MM.1S (cell line): ENCODE results near the gene FAF1.

ENCODE experiments used
- DNase-seq: peaks from one replicate; pipeline ENCODE4 v3.0.0-alpha.2; 2015
- H2AFZ ChIP-seq: fragments of 300-600 bp; sonication (generic); 2 replicates; pipeline ENCODE4 v1.6.0; 2016; ENCODE audit warnings: antibody characterized with exemption, low read length
- H3F3A ChIP-seq: fragments of 300-600 bp; sonication (generic); 2 replicates; pipeline ENCODE4 v1.6.1; 2016; ENCODE audit warnings: mild to moderate bottlenecking, antibody characterized with exemption, low read length, moderate library complexity, mixed read lengths; ENCODE audit not compliant: insufficient read depth
- H3K27ac ChIP-seq: fragments of 300-600 bp; sonication (generic); 2 replicates; pipeline ENCODE4 v1.5.1; 2016; ENCODE audit warnings: mild to moderate bottlenecking, low read length
- H3K27me3 ChIP-seq: fragments of 300-600 bp; sonication (generic); replicated peaks from 2 replicates; pipeline ENCODE4 v1.6.0; 2016; ENCODE audit warnings: low read length; ENCODE audit not compliant: insufficient read depth
- H3K36me3 ChIP-seq: fragments of 300-600 bp; sonication (generic); replicated peaks from 2 replicates; pipeline ENCODE4 v1.6.1; 2016; ENCODE audit warnings: mild to moderate bottlenecking, low read length, mixed read lengths; ENCODE audit not compliant: insufficient read depth
- H3K4me1 ChIP-seq: fragments of 300-600 bp; sonication (generic); 2 replicates; pipeline ENCODE4 v1.6.1; 2016; ENCODE audit warnings: low read length, mixed read lengths
- H3K4me2 ChIP-seq: fragments of 300-600 bp; sonication (generic); 2 replicates; pipeline ENCODE4 v1.6.0; 2016; ENCODE audit warnings: low read depth, low read length
- H3K4me3 ChIP-seq: fragments of 300-600 bp; sonication (generic); 2 replicates; pipeline ENCODE4 v1.5.1; 2016; ENCODE audit warnings: low read length, mixed read lengths
- H3K79me2 ChIP-seq: fragments of 300-600 bp; sonication (generic); 2 replicates; pipeline ENCODE4 v1.6.1; 2016; ENCODE audit warnings: mixed run types, low read length, mixed read lengths
- H3K9ac ChIP-seq: fragments of 300-600 bp; sonication (generic); 2 replicates; pipeline ENCODE4 v1.6.1; 2016; ENCODE audit warnings: low read length, mixed read lengths
- H3K9me2 ChIP-seq: fragments of 300-600 bp; sonication (generic); replicated peaks from 2 replicates; pipeline ENCODE4 v1.6.1; 2016; ENCODE audit warnings: mild to moderate bottlenecking, low read length, mixed read lengths; ENCODE audit not compliant: insufficient read depth
- H3K9me3 ChIP-seq: fragments of 300-600 bp; sonication (generic); replicated peaks from 2 replicates; pipeline ENCODE4 v1.6.1; 2016; ENCODE audit warnings: mild to moderate bottlenecking, low read length, mixed read lengths; ENCODE audit not compliant: insufficient read depth
- H4K20me1 ChIP-seq: fragments of 300-600 bp; sonication (generic); 2 replicates; pipeline ENCODE4 v1.6.1; 2016; ENCODE audit warnings: mild to moderate bottlenecking, low read length, moderate library complexity, mixed read lengths; ENCODE audit not compliant: insufficient read depth
- CTCF ChIP-seq: fragments of 300-600 bp; sonication (generic); IDR thresholded peaks from 2 replicates; pipeline ENCODE4 v1.5.1; 2016; ENCODE audit warnings: antibody characterized with exemption, low read length, mixed read lengths
- EZH2 ChIP-seq: fragments of 300-600 bp; sonication (generic); optimal IDR thresholded peaks from 2 replicates; pipeline ENCODE3; 2017; ENCODE audit warnings: low read depth, mild to moderate bottlenecking, antibody characterized with exemption, low read length, mixed read lengths
- EZH2phosphoT487 ChIP-seq: fragments of 300-600 bp; sonication (generic); IDR thresholded peaks from 2 replicates; pipeline ENCODE4 v1.6.1; 2018; ENCODE audit warnings: antibody characterized with exemption, low read length

FAF1 gene

GRCh38 chr1:50441183-50441582, 518.9 kb downstream of the FAF1 start:
- Histone ChIP-seq H3K9me3 (no peaks in the 10 kb centered on the region), H3F3A (no peaks in the 10 kb centered on the region), H4K20me1 (no peaks in the 10 kb centered on the region), H2AFZ (no peak overlapping the region), H3K4me1 (no peaks in the 10 kb centered on the region), H3K9me2 (no peaks in the 10 kb centered on the region), H3K4me3 (no peak overlapping the region), H3K27ac (no peak overlapping the region), H3K27me3 (no peaks in the 10 kb centered on the region), H3K9ac (no peak overlapping the region), H3K4me2 (no peak overlapping the region), H3K36me3 (no peaks in the 10 kb centered on the region), H3K79me2 (no peaks in the 10 kb centered on the region)
- TF ChIP-seq EZH2phosphoT487 (no peak), CTCF (no peak)
- DNase-seq = no peak

- H3K4me2 ChIP-seq = no peak overlapping the region
Observed at GRCh38 chr1:50438945-50439344, 521.1 kb downstream of the FAF1 start.

GRCh38 chr1:50436489-50436888, 523.6 kb downstream of the FAF1 start:
- H3K27ac ChIP-seq = no peak overlapping the region
- H3K4me1 ChIP-seq = no peaks in the 10 kb centered on the region
- H3K36me3 ChIP-seq = no peaks in the 10 kb centered on the region
- no peaks in the 10 kb centered on the region for H3K27me3 ChIP-seq
- DNase-seq = no peak
- H3K9me2 ChIP-seq = no peaks in the 10 kb centered on the region
- no peak overlapping the region for H2AFZ ChIP-seq
- H3K79me2 ChIP-seq = no peaks in the 10 kb centered on the region
- H3K4me3 ChIP-seq = no peak overlapping the region
- TF ChIP-seq EZH2phosphoT487 (no peak), EZH2 (no peak), CTCF (no peak)
- no peaks in the 10 kb centered on the region for H4K20me1 ChIP-seq
- no peak overlapping the region for H3K4me2 ChIP-seq
- H3K9me3 ChIP-seq = no peaks in the 10 kb centered on the region
- H3K9ac ChIP-seq = no peak overlapping the region
- H3F3A ChIP-seq = no peaks in the 10 kb centered on the region

More at GRCh38 chr1:50438945-50439344, 521.1 kb downstream of the FAF1 start:
- Histone ChIP-seq H4K20me1 (no peaks in the 10 kb centered on the region), H3K4me1 (no peaks in the 10 kb centered on the region), H3K9ac (no peak overlapping the region), H3K27me3 (no peaks in the 10 kb centered on the region), H3K9me3 (no peaks in the 10 kb centered on the region), H3F3A (no peaks in the 10 kb centered on the region), H3K4me3 (no peak overlapping the region), H3K79me2 (no peaks in the 10 kb centered on the region), H2AFZ (no peak overlapping the region), H3K9me2 (no peaks in the 10 kb centered on the region), H3K36me3 (no peaks in the 10 kb centered on the region), H3K27ac (no peak overlapping the region)
- TF ChIP-seq CTCF (no peak), EZH2 (no peak), EZH2phosphoT487 (no peak)
- no peak for DNase-seq
